ENCODE results near the gene IGBP1.

DNA sequence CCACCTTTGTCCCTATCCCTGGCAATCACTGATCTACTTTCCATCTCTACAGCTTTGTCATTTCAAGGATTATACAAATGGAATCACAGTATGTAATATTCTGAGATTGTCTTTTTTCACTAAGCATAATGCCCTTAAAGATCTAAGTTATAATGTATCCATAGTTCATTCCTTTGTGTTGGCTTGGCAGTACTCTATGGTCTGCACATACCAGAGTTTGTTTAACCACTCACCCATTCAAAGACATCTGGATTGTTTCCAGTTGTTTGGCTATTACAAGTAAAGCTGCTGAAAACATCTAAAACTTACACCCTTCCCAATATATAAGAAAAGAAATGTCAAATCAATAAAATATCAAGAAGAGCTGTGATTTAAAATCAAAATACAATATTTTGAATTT lies 75.2 kb downstream of the IGBP1 start:
- TF ChIP-seq, protein P1, sequence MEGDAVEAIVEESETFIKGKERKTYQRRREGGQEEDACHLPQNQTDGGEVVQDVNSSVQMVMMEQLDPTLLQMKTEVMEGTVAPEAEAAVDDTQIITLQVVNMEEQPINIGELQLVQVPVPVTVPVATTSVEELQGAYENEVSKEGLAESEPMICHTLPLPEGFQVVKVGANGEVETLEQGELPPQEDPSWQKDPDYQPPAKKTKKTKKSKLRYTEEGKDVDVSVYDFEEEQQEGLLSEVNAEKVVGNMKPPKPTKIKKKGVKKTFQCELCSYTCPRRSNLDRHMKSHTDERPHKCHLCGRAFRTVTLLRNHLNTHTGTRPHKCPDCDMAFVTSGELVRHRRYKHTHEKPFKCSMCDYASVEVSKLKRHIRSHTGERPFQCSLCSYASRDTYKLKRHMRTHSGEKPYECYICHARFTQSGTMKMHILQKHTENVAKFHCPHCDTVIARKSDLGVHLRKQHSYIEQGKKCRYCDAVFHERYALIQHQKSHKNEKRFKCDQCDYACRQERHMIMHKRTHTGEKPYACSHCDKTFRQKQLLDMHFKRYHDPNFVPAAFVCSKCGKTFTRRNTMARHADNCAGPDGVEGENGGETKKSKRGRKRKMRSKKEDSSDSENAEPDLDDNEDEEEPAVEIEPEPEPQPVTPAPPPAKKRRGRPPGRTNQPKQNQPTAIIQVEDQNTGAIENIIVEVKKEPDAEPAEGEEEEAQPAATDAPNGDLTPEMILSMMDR (IDR thresholded peaks at IDR 0.05), result no peak
- no peak for TF ChIP-seq POLR2A (IDR thresholded peaks at IDR 0.05)

Data from thyroid gland (tissue), 4 donors.